Measurements from ENCODE around the gene SCFD2.
"Not testable (repeated sequence)": the region's sequence is repeated elsewhere in the genome, so short reads cannot be mapped to it uniquely, and the experiment has no call there.

Gene SCFD2

DNA sequence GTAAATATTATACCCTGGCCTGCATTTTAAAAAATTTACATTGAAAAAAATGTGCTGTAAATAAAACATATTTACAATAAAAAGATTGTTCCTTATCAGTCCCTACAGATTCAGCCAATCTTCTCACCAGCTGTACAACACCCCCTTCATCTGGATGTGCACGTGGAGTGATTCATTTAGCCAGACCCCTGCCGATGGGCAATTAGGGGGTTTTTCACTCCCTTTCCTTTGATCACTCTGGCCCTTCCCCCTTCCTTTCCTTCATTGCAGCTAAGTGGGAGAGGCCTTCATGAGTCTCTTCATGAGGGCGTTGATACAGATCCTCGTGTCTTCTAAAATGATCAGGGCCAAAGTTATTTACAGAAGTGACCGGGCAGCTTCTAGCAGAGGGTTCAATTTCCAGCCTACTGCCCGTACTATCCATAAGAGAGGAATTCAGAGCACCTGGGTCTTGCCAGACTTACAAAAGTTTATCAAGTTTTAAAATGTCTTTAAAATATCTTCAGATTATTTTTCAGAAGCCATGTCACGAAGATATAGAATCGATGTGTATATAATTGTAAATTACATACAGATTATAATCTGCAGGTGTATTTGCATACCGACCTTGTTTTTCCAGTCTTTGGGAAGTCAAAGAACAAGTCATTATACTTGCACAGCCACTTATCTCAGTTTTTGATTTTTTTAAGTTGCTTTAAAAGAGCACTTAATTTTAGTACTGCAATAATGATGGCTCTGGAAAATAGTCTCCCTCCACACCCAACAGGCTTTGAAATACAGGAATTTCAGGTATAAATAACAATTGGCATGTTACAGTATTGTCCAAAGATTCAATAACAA, 525.1 kb downstream of the SCFD2 start:
- ChIA-PET CTCF (interaction anchor here (0.7 kb wide), 1 partner anchor 13 kb away, joined by 3 read pairs; no protein-coding TSS in a partner anchor), POLR2A (no interaction called here)
- WGBS (ENCODE audit: insufficient coverage) = 98% methylated on average over 4 of the region's 9 CpGs
- no peak overlapping the region for H3K4me3 ChIP-seq (ENCODE audit: control insufficient read depth in 1 of 7, extremely low read depth in 1 of 7, insufficient read depth in 4 of 7, low read depth in 2 of 7, low read length in 6 of 7)
- H3K36me3 ChIP-seq (ENCODE audit: control insufficient read depth in 4 of 4, insufficient read depth in 4 of 4, low read length in 3 of 4) = no peaks in the 10 kb centered on the region
- H3K9me3 ChIP-seq (ENCODE audit: control extremely low read depth in 1 of 5, control insufficient read depth in 4 of 5, insufficient read depth in 2 of 5, low read depth in 1 of 5, low read length in 4 of 5) = no peaks in the 10 kb centered on the region
- H3K27me3 ChIP-seq (replicated peaks in 2 of 5; ENCODE audit: control insufficient read depth in 4 of 5, insufficient read depth in 5 of 5, low read length in 4 of 5) = peaks cover 0 to 2% (median 0%) of the 10 kb centered on the region in 5 experiments
- H3K4me1 ChIP-seq (ENCODE audit: control extremely low read depth in 1 of 4, control insufficient read depth in 4 of 4, insufficient read depth in 4 of 4, low read length in 3 of 4) = peaks cover 6 to 11% (median 7%) of the 10 kb centered on the region in 4 experiments
- DNase-seq = no peak
- H3K27ac ChIP-seq (ENCODE audit: insufficient read depth in 1 of 2, low read depth in 1 of 2, low read length in 2 of 2, poor library complexity in 1 of 2, severe bottlenecking in 2 of 2) = no peak overlapping the region

DNA sequence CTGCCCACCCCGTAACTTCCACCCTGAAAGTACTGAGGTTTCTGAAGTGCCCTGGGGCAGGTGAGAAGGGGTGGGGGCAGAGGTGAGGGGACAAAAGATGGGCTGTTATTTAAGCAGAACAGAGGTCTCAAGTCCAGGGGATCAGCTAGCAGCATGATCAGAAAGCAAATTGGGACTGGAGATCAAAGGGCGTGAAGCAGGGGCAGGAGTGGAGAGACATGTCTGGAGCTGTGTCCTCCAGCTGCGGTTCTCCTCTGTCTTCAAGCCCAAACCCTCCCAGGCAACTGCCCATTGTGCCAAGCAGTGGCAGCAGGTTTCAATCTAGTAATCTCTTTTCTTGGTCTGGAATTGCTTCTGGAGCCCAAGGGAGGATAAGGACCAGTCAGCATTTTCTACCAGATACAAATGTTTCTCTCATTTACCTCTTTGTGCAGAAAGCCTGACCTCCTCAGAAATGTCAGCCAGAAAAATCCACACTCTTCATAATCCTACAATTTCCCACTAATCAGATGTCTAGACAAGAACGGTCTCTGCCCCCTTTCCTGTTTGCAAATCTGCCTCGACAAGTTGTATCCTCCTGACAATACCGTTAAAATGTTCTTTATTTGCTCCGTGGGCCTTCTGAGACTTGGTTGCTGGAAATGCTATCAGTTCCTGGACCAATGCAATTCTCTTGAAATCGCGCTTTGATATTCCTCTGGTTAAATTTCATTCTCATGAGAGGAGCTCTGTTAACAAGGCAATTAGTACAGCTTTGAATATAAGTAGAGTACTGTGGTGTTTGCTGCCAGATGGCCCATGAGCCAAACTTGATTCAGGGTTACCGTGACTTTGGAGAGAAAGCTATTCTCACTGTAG, 526.9 kb downstream of the SCFD2 start:
- H3K4me1 ChIP-seq (ENCODE audit: control extremely low read depth in 1 of 4, control insufficient read depth in 4 of 4, insufficient read depth in 4 of 4, low read length in 3 of 4) = peaks cover 5 to 8% (median 7%) of the 10 kb centered on the region in 4 experiments
- no peaks in the 10 kb centered on the region for H3K9me3 ChIP-seq (ENCODE audit: control extremely low read depth in 1 of 5, control insufficient read depth in 4 of 5, insufficient read depth in 2 of 5, low read depth in 1 of 5, low read length in 4 of 5)
- 96% methylated on average over 10 of the region's 10 CpGs for WGBS (ENCODE audit: insufficient coverage)
- H3K4me3 ChIP-seq (ENCODE audit: control insufficient read depth in 1 of 7, extremely low read depth in 1 of 7, insufficient read depth in 4 of 7, low read depth in 2 of 7, low read length in 6 of 7) = no peak overlapping the region
- POLR2A ChIA-PET = no interaction called here
- no peak for DNase-seq
- H3K27ac ChIP-seq (ENCODE audit: insufficient read depth in 1 of 2, low read depth in 1 of 2, low read length in 2 of 2, poor library complexity in 1 of 2, severe bottlenecking in 2 of 2) = no peak overlapping the region
- H3K27me3 ChIP-seq (replicated peaks in 2 of 5; ENCODE audit: control insufficient read depth in 4 of 5, insufficient read depth in 5 of 5, low read length in 4 of 5) = peaks cover 0 to 2% (median 0%) of the 10 kb centered on the region in 5 experiments
- H3K36me3 ChIP-seq (ENCODE audit: control insufficient read depth in 4 of 4, insufficient read depth in 4 of 4, low read length in 3 of 4) = no peaks in the 10 kb centered on the region
- CTCF ChIA-PET = interaction anchor here (0.6 to 1.2 kb wide), 2 partner anchors 13 to 65 kb away, joined by 3 to 4 read pairs; no protein-coding TSS in a partner anchor

DNA sequence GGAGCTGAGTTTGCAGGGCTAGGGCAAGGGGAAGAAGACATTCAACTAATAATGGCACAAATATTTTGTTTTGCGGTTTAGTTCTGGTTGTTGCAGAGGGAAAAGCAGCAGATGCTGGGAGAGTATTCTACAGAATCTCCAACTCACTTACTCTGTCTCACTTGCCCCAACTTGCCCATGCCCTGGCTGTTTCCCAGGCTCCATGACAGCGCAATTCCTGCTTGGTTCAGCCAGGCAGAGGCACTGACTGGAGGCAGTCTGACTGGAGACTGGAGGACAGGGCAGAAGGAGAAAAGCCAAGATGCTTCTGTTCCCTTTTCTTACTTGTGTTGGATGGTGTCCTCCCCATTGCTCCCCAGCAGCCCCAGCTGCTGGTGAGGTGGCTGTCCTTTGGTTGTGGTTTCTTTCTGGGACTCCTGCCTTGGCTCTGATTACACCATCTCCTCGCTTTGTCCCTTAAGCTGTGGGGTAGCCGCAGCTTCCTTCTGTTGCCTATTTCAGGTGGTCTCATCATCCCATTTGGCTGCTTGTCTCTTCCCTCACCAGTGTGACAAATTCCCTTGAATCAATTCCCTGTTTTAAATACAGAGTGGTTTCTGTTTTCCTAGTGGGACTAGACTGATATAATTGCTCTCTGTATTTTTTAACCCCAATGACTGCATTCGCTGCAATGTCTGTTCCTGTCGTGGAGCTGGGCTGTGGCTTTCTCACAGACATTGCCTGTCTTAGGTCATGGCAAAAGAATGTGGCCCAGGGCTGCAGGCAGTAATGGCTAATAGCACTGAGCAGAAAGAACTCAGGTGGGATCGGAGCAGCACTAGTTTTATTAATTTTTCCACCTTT, 527.9 kb downstream of the SCFD2 start:
- POLR2A ChIA-PET = no interaction called here
- CTCF ChIA-PET = interaction anchor here (1.1 to 1.2 kb wide), 2 partner anchors 9 to 83 kb away, joined by 3 read pairs; no protein-coding TSS in a partner anchor
- 93% methylated on average over 6 of the region's 7 CpGs for WGBS (ENCODE audit: insufficient coverage)

DNA sequence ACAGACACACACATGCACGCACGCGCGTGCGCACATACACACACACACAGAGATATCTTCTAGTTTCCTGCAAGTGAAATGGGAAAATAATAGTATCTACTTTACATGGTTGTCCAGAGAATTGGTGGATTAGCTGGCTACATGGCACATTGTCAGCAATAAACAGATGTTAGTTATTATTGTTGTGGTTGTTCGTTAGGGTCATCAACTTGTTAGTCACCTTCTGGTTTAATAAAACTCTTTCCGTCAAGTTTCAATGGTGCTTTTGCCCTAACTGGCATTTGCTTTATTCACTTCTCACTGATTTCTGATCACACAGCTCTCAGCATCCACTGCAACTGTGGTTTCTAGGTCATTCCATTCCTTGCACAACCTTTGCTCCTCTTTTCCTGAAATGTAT, 529.2 kb downstream of the SCFD2 start:
- Histone ChIP-seq H3K27me3 (replicated peaks in 2 of 5; ENCODE audit: control insufficient read depth in 4 of 5, insufficient read depth in 5 of 5, low read length in 4 of 5) (peaks cover 0 to 2% (median 0%) of the 10 kb centered on the region in 5 experiments), H3K4me1 (ENCODE audit: control extremely low read depth in 1 of 4, control insufficient read depth in 4 of 4, insufficient read depth in 4 of 4, low read length in 3 of 4) (no peaks in the 10 kb centered on the region), H3K4me3 (ENCODE audit: control insufficient read depth in 1 of 7, extremely low read depth in 1 of 7, insufficient read depth in 4 of 7, low read depth in 2 of 7, low read length in 6 of 7) (no peak overlapping the region), H3K9me3 (ENCODE audit: control extremely low read depth in 1 of 5, control insufficient read depth in 4 of 5, insufficient read depth in 2 of 5, low read depth in 1 of 5, low read length in 4 of 5) (no peaks in the 10 kb centered on the region), H3K27ac (ENCODE audit: insufficient read depth in 1 of 2, low read depth in 1 of 2, low read length in 2 of 2, poor library complexity in 1 of 2, severe bottlenecking in 2 of 2) (no peak overlapping the region), H3K36me3 (ENCODE audit: control insufficient read depth in 4 of 4, insufficient read depth in 4 of 4, low read length in 3 of 4) (no peaks in the 10 kb centered on the region)
- DNase-seq = no peak
- WGBS (ENCODE audit: insufficient coverage) = 100% methylated on average over 1 of the region's 7 CpGs
- POLR2A ChIA-PET = no interaction called here
- CTCF ChIA-PET = interaction anchor here (1.1 to 1.2 kb wide), 2 partner anchors 10 to 81 kb away, joined by 3 read pairs; no protein-coding TSS in a partner anchor

More for the DNA sequence above, 527.9 kb downstream of the SCFD2 start:
- no peak for DNase-seq
- H3K4me3 ChIP-seq (ENCODE audit: control insufficient read depth in 1 of 7, extremely low read depth in 1 of 7, insufficient read depth in 4 of 7, low read depth in 2 of 7, low read length in 6 of 7) = no peak overlapping the region
- H3K4me1 ChIP-seq (ENCODE audit: control extremely low read depth in 1 of 4, control insufficient read depth in 4 of 4, insufficient read depth in 4 of 4, low read length in 3 of 4) = peaks cover 0 to 2% (median 0%) of the 10 kb centered on the region in 4 experiments
- peaks cover 0 to 2% (median 0%) of the 10 kb centered on the region in 5 experiments for H3K27me3 ChIP-seq (replicated peaks in 2 of 5; ENCODE audit: control insufficient read depth in 4 of 5, insufficient read depth in 5 of 5, low read length in 4 of 5)
- no peaks in the 10 kb centered on the region for H3K36me3 ChIP-seq (ENCODE audit: control insufficient read depth in 4 of 4, insufficient read depth in 4 of 4, low read length in 3 of 4)
- H3K9me3 ChIP-seq (ENCODE audit: control extremely low read depth in 1 of 5, control insufficient read depth in 4 of 5, insufficient read depth in 2 of 5, low read depth in 1 of 5, low read length in 4 of 5) = no peaks in the 10 kb centered on the region
- H3K27ac ChIP-seq (ENCODE audit: insufficient read depth in 1 of 2, low read depth in 1 of 2, low read length in 2 of 2, poor library complexity in 1 of 2, severe bottlenecking in 2 of 2) = no peak overlapping the region

DNA sequence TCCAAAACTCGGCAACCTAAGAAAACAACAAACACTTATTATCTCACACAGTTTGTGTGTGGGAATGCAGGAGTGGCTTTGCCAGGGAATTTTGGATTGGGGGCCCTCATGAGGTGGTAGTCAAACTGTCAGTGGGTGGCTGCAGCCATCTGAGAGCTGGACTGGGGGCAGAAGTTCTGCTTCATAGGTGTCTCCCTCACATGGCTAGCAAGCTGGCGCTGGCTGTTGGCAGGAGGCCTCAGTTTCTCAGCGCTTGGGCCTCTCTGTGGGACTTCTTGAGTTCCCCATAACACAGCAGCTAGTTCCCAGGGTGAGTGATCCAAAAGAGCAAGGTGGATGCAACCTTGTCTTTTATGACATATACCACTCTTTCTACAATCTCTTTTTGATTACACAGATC, 529.7 kb downstream of the SCFD2 start:
- H3K27me3 ChIP-seq (replicated peaks in 2 of 5; ENCODE audit: control insufficient read depth in 4 of 5, insufficient read depth in 5 of 5, low read length in 4 of 5) = peaks cover 0 to 2% (median 0%) of the 10 kb centered on the region in 5 experiments
- no peaks in the 10 kb centered on the region for H3K9me3 ChIP-seq (ENCODE audit: control extremely low read depth in 1 of 5, control insufficient read depth in 4 of 5, insufficient read depth in 2 of 5, low read depth in 1 of 5, low read length in 4 of 5)
- ChIA-PET POLR2A (no interaction called here), CTCF (no interaction called here)
- no peak overlapping the region for H3K4me3 ChIP-seq (ENCODE audit: control insufficient read depth in 1 of 7, extremely low read depth in 1 of 7, insufficient read depth in 4 of 7, low read depth in 2 of 7, low read length in 6 of 7)
- no peak overlapping the region for H3K27ac ChIP-seq (ENCODE audit: insufficient read depth in 1 of 2, low read depth in 1 of 2, low read length in 2 of 2, poor library complexity in 1 of 2, severe bottlenecking in 2 of 2)
- 93% methylated on average over 2 of the region's 3 CpGs for WGBS (ENCODE audit: insufficient coverage)
- H3K36me3 ChIP-seq (ENCODE audit: control insufficient read depth in 4 of 4, insufficient read depth in 4 of 4, low read length in 3 of 4) = no peaks in the 10 kb centered on the region
- DNase-seq = no peak
- no peaks in the 10 kb centered on the region for H3K4me1 ChIP-seq (ENCODE audit: control extremely low read depth in 1 of 4, control insufficient read depth in 4 of 4, insufficient read depth in 4 of 4, low read length in 3 of 4)

DNA sequence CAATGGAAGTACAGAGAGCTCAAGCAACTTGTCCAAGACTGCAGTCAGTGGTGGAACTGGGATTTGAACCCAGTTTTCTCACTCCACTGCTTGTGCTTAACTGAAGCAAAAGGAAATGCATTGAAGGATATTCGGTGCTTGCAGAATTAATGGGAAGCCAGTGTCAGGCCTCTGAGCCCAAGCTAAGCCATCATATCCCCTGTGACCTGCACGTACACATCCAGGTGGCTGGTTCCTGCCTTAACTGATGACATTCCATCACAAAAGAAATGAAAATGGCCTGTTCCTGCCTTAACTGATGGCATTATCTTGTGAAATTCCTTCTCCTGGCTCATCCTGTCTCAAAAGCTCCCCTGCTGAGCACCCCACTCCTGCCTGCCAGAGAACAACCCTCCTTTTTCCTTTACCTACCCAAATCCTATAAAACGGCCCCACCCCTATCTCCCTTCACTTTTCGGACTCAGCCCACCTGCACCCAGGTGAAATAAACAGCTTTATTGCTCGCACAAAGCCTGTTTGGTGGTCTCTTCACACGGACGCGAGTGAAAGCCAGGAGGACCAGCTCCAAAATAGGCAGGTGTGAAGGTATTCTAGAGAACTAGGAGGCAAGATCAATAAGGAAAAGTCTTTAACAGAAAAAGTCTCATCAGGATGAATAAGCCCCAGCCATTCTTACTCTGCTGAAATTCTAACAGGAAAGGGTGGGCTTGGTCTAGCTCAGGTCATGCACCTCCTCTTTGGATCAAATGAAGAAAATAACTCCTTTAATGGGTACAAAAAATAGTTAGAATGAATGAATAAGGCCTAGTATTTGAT, 531.0 kb downstream of the SCFD2 start:
- H3K4me1 ChIP-seq (ENCODE audit: control extremely low read depth in 1 of 4, control insufficient read depth in 4 of 4, insufficient read depth in 4 of 4, low read length in 3 of 4); DNase-seq; H3K36me3 ChIP-seq (ENCODE audit: control insufficient read depth in 4 of 4, insufficient read depth in 4 of 4, low read length in 3 of 4); H3K9me3 ChIP-seq (ENCODE audit: control extremely low read depth in 1 of 5, control insufficient read depth in 4 of 5, insufficient read depth in 2 of 5, low read depth in 1 of 5, low read length in 4 of 5); H3K27me3 ChIP-seq (replicated peaks in 2 of 5; ENCODE audit: control insufficient read depth in 4 of 5, insufficient read depth in 5 of 5, low read length in 4 of 5); POLR2A ChIA-PET; H3K27ac ChIP-seq (ENCODE audit: insufficient read depth in 1 of 2, low read depth in 1 of 2, low read length in 2 of 2, poor library complexity in 1 of 2, severe bottlenecking in 2 of 2); H3K4me3 ChIP-seq (ENCODE audit: control insufficient read depth in 1 of 7, extremely low read depth in 1 of 7, insufficient read depth in 4 of 7, low read depth in 2 of 7, low read length in 6 of 7): not testable (repeated sequence)
- WGBS (ENCODE audit: insufficient coverage) = 97% methylated on average over 6 of the region's 8 CpGs
- CTCF ChIA-PET = interaction anchor here (0.6 kb wide), 1 partner anchor 113 kb away, joined by 4 read pairs; no protein-coding TSS in a partner anchor

All from common myeloid progenitor, CD34-positive (primary cell).